ENCODE data around the gene CDK8.

The CDK8 gene

DNA sequence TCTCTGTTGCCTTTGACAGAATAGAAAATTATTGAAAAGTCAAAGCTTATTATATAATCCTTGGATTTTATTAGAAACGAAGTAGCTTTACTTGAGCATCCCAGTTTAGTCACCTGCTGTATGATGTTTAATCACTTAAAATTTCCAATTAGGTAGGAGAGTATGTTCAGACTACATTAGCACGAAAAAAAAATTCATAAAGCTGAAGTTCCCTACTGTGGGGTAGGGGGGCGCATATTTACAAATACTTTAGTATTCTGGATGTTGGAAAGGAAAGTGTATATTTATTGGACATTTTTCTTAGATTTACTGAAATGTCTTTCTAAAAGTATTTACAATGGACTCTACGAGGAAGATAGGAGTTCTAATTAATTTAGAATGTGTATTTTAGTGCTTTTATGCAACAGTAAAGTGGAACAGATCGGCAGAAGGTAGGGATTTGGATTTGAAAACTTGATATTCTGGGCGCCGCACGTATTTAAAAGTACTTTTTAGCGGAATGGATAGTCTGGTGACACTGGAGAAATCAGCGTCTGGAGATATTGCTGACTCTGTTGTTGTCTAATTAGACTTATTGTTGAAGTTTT, 1.9 kb downstream of the CDK8 start:
- TF ChIP-seq REST (IDR thresholded peaks at IDR 0.05; ENCODE audit: insufficient read depth in 1 of 2, low read depth in 2 of 2, low read length in 2 of 2), result no peak

DNA sequence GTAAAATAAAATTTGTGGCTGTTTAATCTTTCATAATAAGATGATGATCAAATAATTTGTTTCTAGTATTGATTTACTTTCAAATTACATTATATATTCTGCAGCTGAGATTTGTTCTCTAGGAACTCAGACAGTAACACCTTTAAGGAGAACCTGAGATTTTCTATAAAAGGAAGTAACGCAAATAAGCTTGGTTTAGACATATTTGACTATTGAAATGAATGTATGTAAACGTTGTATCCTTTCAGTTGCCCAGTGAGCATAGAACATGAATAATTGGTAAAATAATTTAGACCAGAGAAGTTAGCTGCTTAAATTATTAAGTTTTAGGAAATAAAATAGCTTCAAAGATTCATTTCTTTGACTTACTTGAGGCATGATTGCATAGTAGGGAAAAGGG, 3.1 kb downstream of the CDK8 start:
- TF ChIP-seq POLR2AphosphoS5 (IDR thresholded peaks at IDR 0.05; ENCODE audit: low read depth, low read length) (no peak), TAF1 (IDR thresholded peaks at IDR 0.05; ENCODE audit: borderline replicate concordance, insufficient read depth, low read length) (no peak), SIN3A (IDR thresholded peaks at IDR 0.05; ENCODE audit: borderline replicate concordance, insufficient read depth, low read length) (no peak), FOXP2 (optimal IDR thresholded peaks at IDR 0.05; ENCODE audit: borderline replicate concordance, extremely low read depth, extremely low read length, insufficient read depth) (no peak), REST (IDR thresholded peaks at IDR 0.05; ENCODE audit: insufficient read depth in 1 of 2, low read depth in 2 of 2, low read length in 2 of 2) (no peak)

DNA sequence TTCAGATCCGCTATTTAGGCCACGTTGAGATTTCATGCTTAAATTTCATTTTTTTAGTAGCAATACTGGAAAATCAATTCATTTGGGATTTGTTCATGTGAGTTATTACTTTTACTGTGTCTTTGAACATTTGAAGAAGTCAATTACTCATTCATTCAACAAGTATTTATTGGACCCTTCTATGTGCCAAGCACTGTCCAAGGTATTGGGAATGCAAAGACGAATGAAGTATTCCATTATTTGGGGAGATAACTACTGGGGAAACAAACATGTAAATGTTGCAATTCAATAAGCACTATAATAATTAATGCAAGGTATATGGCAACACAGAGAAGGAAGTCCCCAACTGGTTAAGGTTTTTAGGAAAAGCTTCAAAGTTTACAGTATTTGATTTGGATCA, 5.7 kb downstream of the CDK8 start:
- no peak for TF ChIP-seq TAF1 (IDR thresholded peaks at IDR 0.05; ENCODE audit: borderline replicate concordance, insufficient read depth, low read length)
- TF ChIP-seq SIN3A (IDR thresholded peaks at IDR 0.05; ENCODE audit: borderline replicate concordance, insufficient read depth, low read length), result no peak
- no peak for TF ChIP-seq POLR2AphosphoS5 (IDR thresholded peaks at IDR 0.05; ENCODE audit: low read depth, low read length)
- TF ChIP-seq FOXP2 (optimal IDR thresholded peaks at IDR 0.05; ENCODE audit: borderline replicate concordance, extremely low read depth, extremely low read length, insufficient read depth), result no peak
- TF ChIP-seq REST (IDR thresholded peaks at IDR 0.05; ENCODE audit: insufficient read depth in 1 of 2, low read depth in 2 of 2, low read length in 2 of 2), result no peak

DNA sequence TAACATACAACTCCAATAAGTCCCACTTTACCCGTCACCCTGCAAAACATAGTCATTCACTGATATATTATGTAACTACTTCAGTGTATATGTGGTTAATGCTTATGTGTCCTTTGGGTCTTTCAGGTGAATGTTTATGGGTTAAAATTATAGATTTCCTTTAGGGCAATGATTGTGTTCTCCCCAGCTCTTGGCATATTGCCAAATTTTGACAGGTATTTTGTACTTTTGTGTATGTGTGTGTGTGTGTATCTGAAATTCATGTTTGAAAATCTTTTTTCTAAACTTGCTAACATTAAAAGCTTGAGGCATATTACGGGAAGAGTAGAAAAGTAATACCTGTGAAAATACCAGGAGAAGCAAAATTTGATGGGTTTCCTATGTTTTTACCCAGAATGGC, 8.2 kb downstream of the CDK8 start:
- TF ChIP-seq TAF1 (IDR thresholded peaks at IDR 0.05; ENCODE audit: borderline replicate concordance, insufficient read depth, low read length), result no peak
- no peak for TF ChIP-seq POLR2AphosphoS5 (IDR thresholded peaks at IDR 0.05; ENCODE audit: low read depth, low read length)
- no peak for TF ChIP-seq FOXP2 (optimal IDR thresholded peaks at IDR 0.05; ENCODE audit: borderline replicate concordance, extremely low read depth, extremely low read length, insufficient read depth)
- TF ChIP-seq SIN3A (IDR thresholded peaks at IDR 0.05; ENCODE audit: borderline replicate concordance, insufficient read depth, low read length), result no peak
- TF ChIP-seq REST (IDR thresholded peaks at IDR 0.05; ENCODE audit: insufficient read depth in 1 of 2, low read depth in 2 of 2, low read length in 2 of 2), result no peak

DNA sequence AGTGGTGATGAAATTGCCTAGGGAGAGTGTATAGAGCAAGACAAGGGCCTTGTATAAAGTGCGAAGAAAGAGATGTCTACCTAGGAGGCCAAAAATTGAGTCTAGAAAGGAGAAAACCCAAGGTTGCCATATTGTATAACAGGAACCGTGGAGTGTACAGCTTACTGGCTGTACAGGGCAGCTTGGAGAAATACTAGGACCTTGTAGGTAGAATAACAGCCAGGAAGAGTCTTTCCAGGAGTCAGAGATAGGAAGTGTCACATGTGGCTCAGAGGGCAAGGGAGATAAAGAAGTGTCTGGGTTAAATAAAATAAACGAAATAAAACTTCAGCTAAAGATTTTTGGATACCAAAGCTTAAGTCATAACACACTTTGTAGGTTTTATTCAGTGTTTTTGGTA, 12.4 kb downstream of the CDK8 start:
- TF ChIP-seq REST (IDR thresholded peaks at IDR 0.05; ENCODE audit: insufficient read depth in 1 of 2, low read depth in 2 of 2, low read length in 2 of 2) (no peak), SIN3A (IDR thresholded peaks at IDR 0.05; ENCODE audit: borderline replicate concordance, insufficient read depth, low read length) (no peak), TAF1 (IDR thresholded peaks at IDR 0.05; ENCODE audit: borderline replicate concordance, insufficient read depth, low read length) (no peak), POLR2AphosphoS5 (IDR thresholded peaks at IDR 0.05; ENCODE audit: low read depth, low read length) (no peak), FOXP2 (optimal IDR thresholded peaks at IDR 0.05; ENCODE audit: borderline replicate concordance, extremely low read depth, extremely low read length, insufficient read depth) (no peak)
